SU-DHL-6 (cell line): ENCODE data around the gene SMIM38.

ENCODE experiments used
- H2AFZ ChIP-seq: fragments of 200-600 bp; sonication (generic); 2 replicates; pipeline ENCODE4 v1.6.1; 2014; ENCODE audit warnings: low read depth, mild to moderate bottlenecking, moderate library complexity, mixed read lengths, antibody characterized with exemption, low read length; ENCODE audit not compliant: severe bottlenecking
- H3F3A ChIP-seq: fragments of 200-600 bp; shearing (Covaris generic); 2 replicates; pipeline ENCODE4 v1.6.0; 2016; ENCODE audit warnings: antibody characterized with exemption, mild to moderate bottlenecking; ENCODE audit not compliant: insufficient read depth
- H3K27ac ChIP-seq: fragments of 200-600 bp; sonication (generic); 2 replicates; pipeline ENCODE4 v1.5.1; 2016; ENCODE audit warnings: low read depth, mild to moderate bottlenecking, low read length, moderate library complexity, mixed read lengths
- H3K27me3 ChIP-seq: fragments of 200-600 bp; sonication (generic), shearing (Covaris generic); 2 replicates; pipeline ENCODE4 v1.6.0; 2014; ENCODE audit warnings: mild to moderate bottlenecking, low read length
- H3K36me3 ChIP-seq: fragments of 200-600 bp; sonication (generic); 2 replicates; pipeline ENCODE4 v1.6.1; 2014; ENCODE audit warnings: mild to moderate bottlenecking, low read length, mixed read lengths
- H3K4me2 ChIP-seq: fragments of 300-600, 200-600 bp; shearing (Covaris generic), sonication (generic); 2 replicates; pipeline ENCODE4 v1.6.0; 2014; ENCODE audit warnings: low read length, low read depth, mild to moderate bottlenecking; ENCODE audit not compliant: poor library complexity, severe bottlenecking
- H3K4me3 ChIP-seq: fragments of 200-600 bp; sonication (generic); 2 replicates; pipeline ENCODE4 v1.5.1; 2014; ENCODE audit warnings: antibody characterized with exemption, low read length, mild to moderate bottlenecking, mixed read lengths; ENCODE audit not compliant: insufficient read depth, poor library complexity, severe bottlenecking
- H3K79me2 ChIP-seq: fragments of 200-600 bp; sonication (generic); 2 replicates; pipeline ENCODE4 v1.6.1; 2014; ENCODE audit warnings: mild to moderate bottlenecking, low read length, moderate library complexity; ENCODE audit not compliant: insufficient read depth
- H3K9ac ChIP-seq: fragments of 200-600 bp; sonication (generic); 2 replicates; pipeline ENCODE4 v1.7.0; 2014; ENCODE audit warnings: mild to moderate bottlenecking, low read length
- H3K9me2 ChIP-seq: fragments of 200-600 bp; sonication (generic); replicated peaks from 2 replicates; pipeline ENCODE4 v1.6.1; 2014; ENCODE audit warnings: low read length; ENCODE audit not compliant: insufficient read depth
- H3K9me3 ChIP-seq: fragments of 200-600 bp; sonication (generic); 2 replicates; pipeline ENCODE4 v1.6.1; 2014; ENCODE audit warnings: low read length, mixed read lengths; ENCODE audit not compliant: insufficient read depth
- H4K20me1 ChIP-seq: fragments of 200-600 bp; sonication (generic); 2 replicates; pipeline ENCODE4 v1.6.1; 2014; ENCODE audit warnings: low read depth, mild to moderate bottlenecking, antibody characterized with exemption, low read length, moderate library complexity, mixed read lengths
- CTCF ChIP-seq: fragments of 200-600 bp; sonication (generic); IDR thresholded peaks from one replicate; pipeline ENCODE4 v1.5.1; 2017; ENCODE audit warnings: antibody characterized with exemption, mild to moderate bottlenecking, low read length, moderate library complexity; ENCODE audit not compliant: insufficient read depth, poor library complexity, severe bottlenecking
- EZH2phosphoT487 ChIP-seq: fragments of 200-600 bp; sonication (generic), shearing (Covaris generic); conservative IDR thresholded peaks from 2 replicates; pipeline ENCODE4 v1.6.1; 2018; ENCODE audit warnings: mild to moderate bottlenecking, antibody characterized with exemption, low read length, moderate library complexity, mixed read lengths

Gene SMIM38

DNA sequence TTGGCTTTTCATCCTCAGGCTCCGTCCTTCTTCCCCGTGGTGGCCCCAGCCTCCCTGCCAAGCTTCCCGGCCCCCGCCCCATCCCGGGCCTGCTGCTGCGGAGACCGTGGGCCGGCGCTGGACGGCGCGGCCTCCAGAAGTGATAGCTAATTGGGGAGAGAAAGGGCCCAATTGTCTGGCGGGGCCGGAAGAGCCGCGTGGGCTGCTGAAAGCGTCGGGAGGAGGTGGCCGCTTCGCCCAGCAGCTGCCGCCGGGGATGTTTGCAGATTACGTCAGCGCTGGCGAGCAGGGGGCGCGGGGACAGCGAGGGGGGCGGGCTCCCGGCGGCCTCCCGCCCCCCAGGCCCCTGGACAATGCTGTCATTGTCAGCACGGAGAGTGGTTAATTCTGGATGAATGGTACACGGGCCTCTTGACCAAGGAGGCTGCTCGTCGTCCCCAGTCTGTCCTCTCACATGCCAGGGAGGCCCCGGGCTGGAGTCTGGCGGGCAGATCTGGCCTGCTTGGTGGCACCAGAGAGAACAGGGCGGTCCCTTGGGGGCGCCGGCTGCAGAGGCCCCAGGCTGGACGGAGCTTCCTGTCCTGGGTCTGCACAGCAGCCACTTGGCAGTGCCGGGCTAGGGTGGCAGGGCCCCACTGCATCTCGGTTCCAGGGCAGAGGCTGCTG is 1.6 kb downstream of the SMIM38 start:
- no peaks in the 10 kb centered on the region for H3K79me2 ChIP-seq
- no peaks in the 10 kb centered on the region for H3K36me3 ChIP-seq
- H3K4me3 ChIP-seq = no peak overlapping the region
- no peak overlapping the region for H3K27ac ChIP-seq
- H3K4me2 ChIP-seq = no peak overlapping the region
- H4K20me1 ChIP-seq = no peaks in the 10 kb centered on the region
- no peaks in the 10 kb centered on the region for H3K9me3 ChIP-seq
- no peaks in the 10 kb centered on the region for H3K9me2 ChIP-seq
- H3F3A ChIP-seq = no peaks in the 10 kb centered on the region
- no peak overlapping the region for H3K9ac ChIP-seq
- H2AFZ ChIP-seq = no peak overlapping the region
- TF ChIP-seq EZH2phosphoT487 (no peak), CTCF (no peak)
- no peaks in the 10 kb centered on the region for H3K27me3 ChIP-seq

DNA sequence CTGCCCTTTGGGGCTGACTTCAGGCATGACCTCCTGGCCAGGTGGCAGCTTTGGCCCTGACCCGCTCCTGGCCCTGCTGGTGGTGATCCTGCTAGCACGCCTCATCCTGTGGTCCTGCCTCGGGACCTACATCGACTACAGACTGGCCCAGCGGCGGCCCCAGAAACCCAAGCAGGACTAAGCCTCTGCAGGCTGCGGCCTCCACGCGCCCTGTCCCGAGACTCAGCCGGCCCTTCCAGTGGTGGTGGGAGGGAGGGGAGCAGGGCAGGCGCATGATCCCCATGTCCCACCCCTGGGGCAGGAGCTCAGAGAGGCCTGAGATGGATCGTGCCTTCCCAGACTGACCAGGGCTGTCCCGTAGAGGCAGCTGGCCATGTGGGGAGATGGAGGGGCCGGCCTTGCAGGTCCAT is 2.1 kb downstream of the SMIM38 start:
- H3K9ac ChIP-seq = no peak overlapping the region
- H3K9me3 ChIP-seq = no peaks in the 10 kb centered on the region
- H3K27ac ChIP-seq = no peak overlapping the region
- no peaks in the 10 kb centered on the region for H3K79me2 ChIP-seq
- H4K20me1 ChIP-seq = no peaks in the 10 kb centered on the region
- H3K4me3 ChIP-seq = no peak overlapping the region
- no peak overlapping the region for H2AFZ ChIP-seq
- no peak overlapping the region for H3K4me2 ChIP-seq
- TF ChIP-seq EZH2phosphoT487 (no peak), CTCF (no peak)
- no peaks in the 10 kb centered on the region for H3K36me3 ChIP-seq
- no peaks in the 10 kb centered on the region for H3K27me3 ChIP-seq
- no peaks in the 10 kb centered on the region for H3F3A ChIP-seq
- no peaks in the 10 kb centered on the region for H3K9me2 ChIP-seq

GRCh38 chr11:69158301-69159149 is 2.8 kb downstream of the SMIM38 start:
- Histone ChIP-seq H3K27ac (no peak overlapping the region), H3K27me3 (no peaks in the 10 kb centered on the region), H4K20me1 (no peaks in the 10 kb centered on the region), H3K79me2 (no peaks in the 10 kb centered on the region), H3K9ac (no peak overlapping the region), H3K9me3 (no peaks in the 10 kb centered on the region), H3K9me2 (no peaks in the 10 kb centered on the region), H3K36me3 (no peaks in the 10 kb centered on the region), H2AFZ (no peak overlapping the region), H3K4me2 (no peak overlapping the region), H3K4me3 (no peak overlapping the region), H3F3A (no peaks in the 10 kb centered on the region)
- no peak for TF ChIP-seq CTCF
- no peak for TF ChIP-seq EZH2phosphoT487
